B cell (primary cell): Measurements from ENCODE around the gene RBM19. TPM values are rescaled to one million over a fixed set of nuclear protein-coding genes. Genes with fewer than 3 reads are reported as not detected.

Experiments
- ATAC-seq: fragments of 200-7000 bp; cut with Tn5 transposase; one replicate; pipeline ENCODE4 v1.10.0; 2021; ENCODE audit warnings: low read depth, mild to moderate bottlenecking, moderate number of reproducible peaks, moderate library complexity
- CTCF ChIA-PET: fragments of 350-600 bp; sonication (Branson Sonifier 250); formaldehyde crosslinking; loops from one replicate; lab custom pipeline; 2021; ENCODE audit warnings: antibody characterized with exemption, inconsistent platforms; lab: Charles Lee
- POLR2A ChIA-PET: fragments of 350-600 bp; sonication (Branson Sonifier 250); formaldehyde crosslinking; loops from one replicate; lab custom pipeline; 2021; ENCODE audit warnings: antibody characterized with exemption; lab: Charles Lee
- DNase-seq: peaks from one replicate; pipeline ENCODE4 v3.0.0; 2013
- H2AFZ ChIP-seq: 2 replicates; pipeline ENCODE4 v1.6.1; 2012; ENCODE audit warnings: mild to moderate bottlenecking, low read depth, low read length; ENCODE audit not compliant: insufficient read depth, poor library complexity, severe bottlenecking
- H3K27ac ChIP-seq, 2 donors: 1 replicate in 1 of 2; 2 replicates in 1 of 2; pipeline ENCODE4 v1.5.1; 2012 to 2013; ENCODE audit warnings: low read length in 2 of 2, mild to moderate bottlenecking in 2 of 2, moderate library complexity in 1 of 2
- H3K27me3 ChIP-seq, 4 experiments: fragments of 200-600 bp in 1 of 4; sonication (generic) in 1 of 4; replicated peaks in 1 of 4; 1 replicate in 2 of 4; 2 replicates in 2 of 4; pipeline versions ENCODE4 v1.6.1 to v1.7.0; 2013 to 2016; ENCODE audit warnings: low read length in 3 of 4, mild to moderate bottlenecking in 2 of 4, mixed read lengths in 1 of 4, moderate library complexity in 1 of 4; ENCODE audit not compliant: insufficient read depth in 4 of 4, control insufficient read depth in 3 of 4; ENCODE audit errors: control extremely low read depth in 1 of 4
- H3K36me3 ChIP-seq, 2 experiments: replicated peaks in 1 of 2; 1 replicate in 1 of 2; 2 replicates in 1 of 2; pipeline versions ENCODE4 v1.6.1 to v1.7.1; 2013; ENCODE audit warnings: low read length in 1 of 2; ENCODE audit not compliant: insufficient read depth in 2 of 2, control insufficient read depth in 1 of 2; ENCODE audit errors: control extremely low read depth in 1 of 2, extremely low read depth in 1 of 2
- H3K4me1 ChIP-seq, 2 donors: fragments of 200-600 bp in 1 of 2; sonication (generic) in 1 of 2; 1 replicate in 1 of 2; 2 replicates in 1 of 2; pipeline versions ENCODE4 v1.5.1 to v1.6.1; 2013 to 2017; ENCODE audit warnings: low read length in 2 of 2; ENCODE audit not compliant: control insufficient read depth in 2 of 2, insufficient read depth in 2 of 2
- H3K4me2 ChIP-seq: replicated peaks from 2 replicates; pipeline ENCODE3; 2012; ENCODE audit warnings: mild to moderate bottlenecking, low read depth, low read length; ENCODE audit not compliant: poor library complexity, severe bottlenecking
- H3K4me3 ChIP-seq, 5 experiments: fragments of 200-600 bp in 1 of 5; sonication (generic) in 1 of 5; 1 replicate in 3 of 5; 2 replicates in 2 of 5; pipeline versions ENCODE4 v1.5.1 to v1.7.0; 2011 to 2016; ENCODE audit warnings: low read length in 4 of 5, mild to moderate bottlenecking in 4 of 5, low read depth in 2 of 5, control low read depth in 1 of 5, moderate library complexity in 1 of 5; ENCODE audit not compliant: insufficient read depth in 1 of 5; ENCODE audit errors: control extremely low read depth in 1 of 5, extremely low read depth in 1 of 5
- H3K79me2 ChIP-seq: fragments of 200-600 bp; sonication (generic); one replicate; pipeline ENCODE4 v1.6.0; 2016; ENCODE audit warnings: low read length; ENCODE audit not compliant: control insufficient read depth, insufficient read depth
- H3K9ac ChIP-seq: fragments of 200-600 bp; sonication (generic); 2 replicates; pipeline ENCODE4 v1.6.1; 2017; ENCODE audit warnings: mild to moderate bottlenecking, low read length, moderate library complexity
- H3K9me3 ChIP-seq, 3 donors: one replicate each; pipeline versions ENCODE4 v1.6.1 to v1.7.1; 2013; ENCODE audit warnings: low read length in 2 of 3; ENCODE audit not compliant: control insufficient read depth in 2 of 3, insufficient read depth in 1 of 3; ENCODE audit errors: control extremely low read depth in 1 of 3
- H4K20me1 ChIP-seq: 2 replicates; pipeline ENCODE4 v1.6.0; 2012; ENCODE audit warnings: mild to moderate bottlenecking, low read length; ENCODE audit not compliant: insufficient read depth, control insufficient read depth, poor library complexity, severe bottlenecking
- H3K27ac Mint-ChIP-seq: one replicate; pipeline ENCODE4 v1.8.0; 2021; ENCODE audit warnings: mixed read lengths
- H3K27me3 Mint-ChIP-seq: one replicate; pipeline ENCODE4 v1.8.0; 2021; ENCODE audit warnings: mixed read lengths
- H3K4me1 Mint-ChIP-seq: one replicate; pipeline ENCODE4 v1.8.0; 2021; ENCODE audit warnings: mixed read lengths
- H3K4me3 Mint-ChIP-seq: one replicate; pipeline ENCODE4 v1.8.0; 2021; ENCODE audit warnings: mixed read lengths
- H3K9me3 Mint-ChIP-seq: one replicate; pipeline ENCODE4 v1.8.0; 2022; ENCODE audit warnings: mixed read lengths; ENCODE audit not compliant: insufficient read depth
- EZH2 ChIP-seq: IDR thresholded peaks from 2 replicates; pipeline ENCODE4 v1.6.1; 2012; ENCODE audit warnings: borderline replicate concordance, low read depth, mild to moderate bottlenecking, moderate library complexity, low read length; ENCODE audit not compliant: insufficient read depth, poor library complexity, severe bottlenecking
- WGBS: methylation state at CpG from one replicate; pipeline ENCODE4 v1.1.5; 2013; ENCODE audit warnings: missing lambda C conversion rate; ENCODE audit not compliant: insufficient coverage; 5-methylcytosine and 5-hydroxymethylcytosine counted together
- intact Hi-C: fragments of 100-400 bp; cut with micrococcal nuclease; formaldehyde crosslinking; loops from one replicate; pipeline ENCODE4 v1.10.0; 2022
- polyA plus RNA-seq: library from polyadenylated mRNA; depleted of rRNA; stranded (reverse); fragments of >200 nt; gene quantifications from 2 replicates; pipeline ENCODE4 v1.2.3, GENCODE V29; 2012
- total RNA-seq, 2 donors: library from RNA; stranded (reverse); fragments of 120-200 nt in 1 of 2; gene quantifications; 1 replicate in 1 of 2; 2 replicates in 1 of 2; pipeline versions ENCODE4 v1.2.3 to v1.2.4, GENCODE V29; 2013 to 2022
- TF ChIP-seq, protein P1 (sequence below): fragments of 200-600 bp; IDR thresholded peaks from one replicate; pipeline ENCODE4 v1.8.0; 2022; ENCODE audit warnings: antibody characterized with exemption, mild to moderate bottlenecking

Gene RBM19
- total and polyA plus RNA-seq, 2 donors (not counting 1 experiment from before 2014, with no cell fraction given): 43.1 to 90.0 TPM

GRCh38 chr12:113826805-113827538 is 139.2 kb downstream of the RBM19 start:
- ATAC-seq (no peak), DNase-seq (no peak)
- Histone ChIP-seq H3K27me3 (no peaks in the 10 kb centered on the region), H3K4me1 (no peaks in the 10 kb centered on the region), H3K36me3 (peaks cover under 1 to 14% of the 10 kb centered on the region in 2 experiments), H3K9ac (no peak overlapping the region), H3K27ac (no peak overlapping the region), H3K79me2 (no peaks in the 10 kb centered on the region), H3K4me2 (no peak overlapping the region), H2AFZ (no peak overlapping the region), H3K4me3 (no peak overlapping the region), H3K9me3 (no peaks in the 10 kb centered on the region), H4K20me1 (no peaks in the 10 kb centered on the region)
- 92% methylated on average over 16 of the region's 22 CpGs for WGBS
- Mint-ChIP-seq H3K27ac (no peak overlapping the region), H3K4me1 (no peaks in the 10 kb centered on the region), H3K4me3 (no peak overlapping the region), H3K9me3 (no peaks in the 10 kb centered on the region), H3K27me3 (no peaks in the 10 kb centered on the region)
- ChIA-PET POLR2A (no interaction called here), CTCF (no interaction called here)
- TF ChIP-seq, protein P1, sequence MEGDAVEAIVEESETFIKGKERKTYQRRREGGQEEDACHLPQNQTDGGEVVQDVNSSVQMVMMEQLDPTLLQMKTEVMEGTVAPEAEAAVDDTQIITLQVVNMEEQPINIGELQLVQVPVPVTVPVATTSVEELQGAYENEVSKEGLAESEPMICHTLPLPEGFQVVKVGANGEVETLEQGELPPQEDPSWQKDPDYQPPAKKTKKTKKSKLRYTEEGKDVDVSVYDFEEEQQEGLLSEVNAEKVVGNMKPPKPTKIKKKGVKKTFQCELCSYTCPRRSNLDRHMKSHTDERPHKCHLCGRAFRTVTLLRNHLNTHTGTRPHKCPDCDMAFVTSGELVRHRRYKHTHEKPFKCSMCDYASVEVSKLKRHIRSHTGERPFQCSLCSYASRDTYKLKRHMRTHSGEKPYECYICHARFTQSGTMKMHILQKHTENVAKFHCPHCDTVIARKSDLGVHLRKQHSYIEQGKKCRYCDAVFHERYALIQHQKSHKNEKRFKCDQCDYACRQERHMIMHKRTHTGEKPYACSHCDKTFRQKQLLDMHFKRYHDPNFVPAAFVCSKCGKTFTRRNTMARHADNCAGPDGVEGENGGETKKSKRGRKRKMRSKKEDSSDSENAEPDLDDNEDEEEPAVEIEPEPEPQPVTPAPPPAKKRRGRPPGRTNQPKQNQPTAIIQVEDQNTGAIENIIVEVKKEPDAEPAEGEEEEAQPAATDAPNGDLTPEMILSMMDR: no peak
- no peak for TF ChIP-seq EZH2
- intact Hi-C loops: no loop called here

GRCh38 chr12:113825705-113826104 is 140.4 kb downstream of the RBM19 start:
- Histone ChIP-seq H4K20me1 (no peaks in the 10 kb centered on the region), H3K36me3 (peaks cover 2 to 14% of the 10 kb centered on the region in 2 experiments), H2AFZ (no peak overlapping the region), H3K27ac (no peak overlapping the region), H3K4me3 (no peak overlapping the region), H3K9me3 (no peaks in the 10 kb centered on the region), H3K4me1 (no peaks in the 10 kb centered on the region), H3K27me3 (no peaks in the 10 kb centered on the region), H3K79me2 (no peaks in the 10 kb centered on the region), H3K4me2 (no peak overlapping the region), H3K9ac (no peak overlapping the region)
- DNase-seq: no peak
- intact Hi-C loops: no loop called here
- no peak overlapping the region for H3K27ac Mint-ChIP-seq
- POLR2A ChIA-PET: no interaction called here
- TF ChIP-seq, protein P1: no peak
- no peak for TF ChIP-seq EZH2
- H3K4me1 Mint-ChIP-seq: no peaks in the 10 kb centered on the region
- no peaks in the 10 kb centered on the region for H3K27me3 Mint-ChIP-seq
- CTCF ChIA-PET: no interaction called here
- WGBS: 84% methylated on average over 8 of the region's 8 CpGs
- ATAC-seq: no peak
- no peak overlapping the region for H3K4me3 Mint-ChIP-seq
- no peaks in the 10 kb centered on the region for H3K9me3 Mint-ChIP-seq
